ENCODE measurements around the gene TIFAB.

TIFAB gene

GRCh38 chr5:135422419-135422818 is 29.7 kb downstream of the TIFAB start:
- no peak overlapping the region for H3K27ac ChIP-seq
- TF ChIP-seq, protein P1, sequence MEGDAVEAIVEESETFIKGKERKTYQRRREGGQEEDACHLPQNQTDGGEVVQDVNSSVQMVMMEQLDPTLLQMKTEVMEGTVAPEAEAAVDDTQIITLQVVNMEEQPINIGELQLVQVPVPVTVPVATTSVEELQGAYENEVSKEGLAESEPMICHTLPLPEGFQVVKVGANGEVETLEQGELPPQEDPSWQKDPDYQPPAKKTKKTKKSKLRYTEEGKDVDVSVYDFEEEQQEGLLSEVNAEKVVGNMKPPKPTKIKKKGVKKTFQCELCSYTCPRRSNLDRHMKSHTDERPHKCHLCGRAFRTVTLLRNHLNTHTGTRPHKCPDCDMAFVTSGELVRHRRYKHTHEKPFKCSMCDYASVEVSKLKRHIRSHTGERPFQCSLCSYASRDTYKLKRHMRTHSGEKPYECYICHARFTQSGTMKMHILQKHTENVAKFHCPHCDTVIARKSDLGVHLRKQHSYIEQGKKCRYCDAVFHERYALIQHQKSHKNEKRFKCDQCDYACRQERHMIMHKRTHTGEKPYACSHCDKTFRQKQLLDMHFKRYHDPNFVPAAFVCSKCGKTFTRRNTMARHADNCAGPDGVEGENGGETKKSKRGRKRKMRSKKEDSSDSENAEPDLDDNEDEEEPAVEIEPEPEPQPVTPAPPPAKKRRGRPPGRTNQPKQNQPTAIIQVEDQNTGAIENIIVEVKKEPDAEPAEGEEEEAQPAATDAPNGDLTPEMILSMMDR (IDR thresholded peaks at IDR 0.05): no peak
- TF ChIP-seq ZFX (IDR thresholded peaks at IDR 0.05; ENCODE audit: borderline replicate concordance): no peak

- TF ChIP-seq, protein P1 (IDR thresholded peaks at IDR 0.05): no peak
- no peak for TF ChIP-seq ZFX (IDR thresholded peaks at IDR 0.05; ENCODE audit: borderline replicate concordance)
- H3K27ac ChIP-seq: no peak overlapping the region
These were observed 35.1 kb downstream of the TIFAB start for GRCh38 chr5:135417083-135417482.

DNA sequence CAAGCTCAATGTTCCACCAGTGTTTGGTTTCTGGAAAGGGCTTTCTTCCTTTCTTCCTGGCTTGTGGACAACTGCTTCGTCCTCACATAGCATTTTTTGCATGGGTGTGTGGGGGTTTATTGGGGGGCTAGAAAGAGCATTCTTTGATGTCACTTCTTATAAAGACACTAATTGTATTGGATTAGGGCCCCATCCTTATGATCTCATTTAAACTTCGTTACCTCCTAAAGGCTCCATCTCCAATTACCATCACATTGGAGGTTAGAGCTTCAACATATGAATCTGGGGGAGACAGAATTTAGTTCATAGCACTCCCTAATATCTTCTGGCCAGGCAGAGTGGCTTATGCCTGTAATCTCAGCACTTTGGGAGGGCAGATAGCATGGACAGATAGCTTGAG is 47.1 kb downstream of the TIFAB start:
- TF ChIP-seq, protein P1 (IDR thresholded peaks at IDR 0.05): no peak
- TF ChIP-seq ZFX (IDR thresholded peaks at IDR 0.05; ENCODE audit: borderline replicate concordance): no peak
- no peak overlapping the region for H3K27ac ChIP-seq

DNA sequence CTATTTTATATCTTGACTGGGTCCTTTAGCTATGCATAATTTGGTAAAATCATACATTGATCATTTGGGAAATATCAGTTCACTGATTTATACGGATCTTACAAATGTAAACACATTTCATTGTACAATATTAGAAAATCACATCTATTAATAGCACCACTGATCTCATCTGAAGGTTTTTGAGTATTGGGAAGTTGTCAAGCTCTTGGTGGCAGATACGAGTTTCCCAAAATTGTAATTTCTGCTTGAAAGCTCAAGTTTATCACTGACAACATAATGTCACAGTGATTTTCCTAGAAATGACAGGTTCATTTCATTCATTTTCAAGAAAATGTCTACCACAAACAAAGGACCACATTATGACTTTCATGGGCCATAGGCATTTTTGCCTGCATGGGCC is 50.1 kb downstream of the TIFAB start:
- TF ChIP-seq, protein P1 (IDR thresholded peaks at IDR 0.05): no peak
- no peak for TF ChIP-seq ZFX (IDR thresholded peaks at IDR 0.05; ENCODE audit: borderline replicate concordance)
- no peak overlapping the region for H3K27ac ChIP-seq

DNA sequence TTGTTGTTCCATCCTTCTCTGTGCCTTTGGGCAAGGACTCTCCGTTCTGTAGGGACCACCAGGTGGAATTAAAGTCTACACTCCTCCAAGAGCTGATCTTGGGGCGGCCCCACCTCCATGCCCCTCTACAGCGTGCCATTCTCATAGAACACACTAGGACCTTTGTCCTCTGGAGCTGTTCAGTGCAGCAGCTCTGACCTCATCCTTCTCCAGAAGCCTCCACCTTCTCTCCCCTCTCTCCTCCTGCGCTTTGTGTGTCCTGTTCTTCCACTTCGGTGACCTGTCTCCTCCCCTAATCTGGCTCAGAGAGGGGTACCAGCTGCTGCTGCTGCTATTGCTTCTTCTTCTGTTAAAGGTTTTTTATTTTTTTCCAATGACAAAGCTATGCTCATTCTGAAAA is 51.3 kb downstream of the TIFAB start:
- no peak for TF ChIP-seq ZFX (IDR thresholded peaks at IDR 0.05; ENCODE audit: borderline replicate concordance)
- TF ChIP-seq, protein P1 (IDR thresholded peaks at IDR 0.05): no peak
- H3K27ac ChIP-seq: no peak overlapping the region

- TF ChIP-seq, protein P1 (IDR thresholded peaks at IDR 0.05): no peak
- TF ChIP-seq ZFX (IDR thresholded peaks at IDR 0.05; ENCODE audit: borderline replicate concordance): no peak
- peak overlapping the region; percentile 83 for H3K27ac ChIP-seq
These were observed 52.2 kb downstream of the TIFAB start for GRCh38 chr5:135399794-135400542.

All from 22Rv1 (cell line).